SK-N-SH (cell line): Measurements from ENCODE around the gene AGXT. TPM values are rescaled to one million over a fixed set of nuclear protein-coding genes. Genes with fewer than 3 reads are reported as not detected.

Source experiments
- CTCF ChIA-PET: fragments of 300-600, 350-600 bp; formaldehyde crosslinking; extraction: SDS; loops from one replicate; lab custom pipeline; 2021; lab: Yijun Ruan, JAX
- POLR2A ChIA-PET: fragments of 350-600 bp; sonication (Branson Sonifier 250); formaldehyde crosslinking; extraction: SDS; loops from one replicate; lab custom pipeline; 2020; ENCODE audit warnings: antibody characterized with exemption, inconsistent platforms; lab: Yijun Ruan, JAX
- DNase-seq: peaks from one replicate; pipeline ENCODE4 v3.0.0; 2012
- H2AFZ ChIP-seq: fragments of 200-600 bp; sonication (generic); 2 replicates; pipeline ENCODE4 v1.8.1; 2016; ENCODE audit warnings: antibody characterized with exemption, mild to moderate bottlenecking, low read depth
- H3F3A ChIP-seq: fragments of 200-600 bp; sonication (generic); replicated peaks from 2 replicates; pipeline ENCODE3; 2016; ENCODE audit warnings: antibody characterized with exemption, mild to moderate bottlenecking; ENCODE audit not compliant: insufficient read depth
- H3K27ac ChIP-seq, 2 experiments: fragments of 200-500 bp in 1 of 2; fragments of 200-600 bp in 1 of 2; sonication (Bioruptor generic) in 1 of 2; sonication (generic), shearing (Covaris generic) in 1 of 2; 2 replicates each; pipeline versions ENCODE4 v1.5.1 to v1.6.1; 2014 to 2016; ENCODE audit warnings: low read depth in 2 of 2, inconsistent platforms in 1 of 2, low read length in 1 of 2, mild to moderate bottlenecking in 1 of 2, mixed read lengths in 1 of 2
- H3K27me3 ChIP-seq: fragments of 200-600 bp; sonication (generic), shearing (Covaris generic); 2 replicates; pipeline ENCODE4 v1.6.1; 2016; ENCODE audit warnings: mixed run types; ENCODE audit not compliant: insufficient read depth
- H3K36me3 ChIP-seq, 2 experiments: fragments of 200-500 bp in 1 of 2; fragments of 200-600 bp in 1 of 2; sonication (Bioruptor generic) in 1 of 2; sonication (generic) in 1 of 2; replicated peaks in 1 of 2; 2 replicates each; pipeline versions ENCODE3 to v1.5.1; 2014 to 2016; ENCODE audit warnings: low read length in 1 of 2, mild to moderate bottlenecking in 1 of 2; ENCODE audit not compliant: insufficient read depth in 2 of 2, control insufficient read depth in 1 of 2
- H3K4me1 ChIP-seq, 2 experiments: fragments of 200-500 bp in 1 of 2; fragments of 200-600 bp in 1 of 2; sonication (Bioruptor generic) in 1 of 2; sonication (generic), shearing (Covaris generic) in 1 of 2; 2 replicates each; pipeline versions ENCODE4 v1.5.1 to v1.6.1; 2014 to 2016; ENCODE audit warnings: low read depth in 1 of 2, low read length in 1 of 2, mixed run types in 1 of 2; ENCODE audit not compliant: insufficient read depth in 2 of 2, control insufficient read depth in 1 of 2
- H3K4me2 ChIP-seq: fragments of 200-600 bp; sonication (generic), shearing (Covaris generic); 2 replicates; pipeline ENCODE4 v1.6.1; 2017; ENCODE audit warnings: mixed run types
- H3K4me3 ChIP-seq, 2 experiments: fragments of 200-500 bp in 1 of 2; fragments of 200-600 bp in 1 of 2; sonication (Bioruptor generic) in 1 of 2; sonication (generic), shearing (Covaris generic) in 1 of 2; 2 replicates each; pipeline versions ENCODE4 v1.5.1 to v1.8.1; 2014 to 2016; ENCODE audit warnings: low read depth in 2 of 2, inconsistent platforms in 1 of 2, low read length in 1 of 2, mild to moderate bottlenecking in 1 of 2, mixed read lengths in 1 of 2, moderate library complexity in 1 of 2
- H3K79me2 ChIP-seq: fragments of 200-600 bp; sonication (generic); 2 replicates; pipeline ENCODE4 v1.8.1; 2017; ENCODE audit warnings: mild to moderate bottlenecking; ENCODE audit not compliant: insufficient read depth
- H3K9ac ChIP-seq: fragments of 200-600 bp; sonication (generic); 2 replicates; pipeline ENCODE4 v1.6.1; 2017; ENCODE audit warnings: mixed run types
- H3K9me2 ChIP-seq: fragments of 200-600 bp; sonication (generic); 2 replicates; pipeline ENCODE4 v1.6.1; 2017; ENCODE audit warnings: mixed run types
- H3K9me3 ChIP-seq: fragments of 200-600 bp; sonication (generic); 2 replicates; pipeline ENCODE4 v1.6.1; 2017; ENCODE audit warnings: mixed run types, mild to moderate bottlenecking, moderate library complexity
- H4K20me1 ChIP-seq: fragments of 200-600 bp; sonication (generic); 2 replicates; pipeline ENCODE4 v1.6.1; 2017; ENCODE audit warnings: mild to moderate bottlenecking, mixed run types; ENCODE audit not compliant: insufficient read depth
- CHD2 ChIP-seq: fragments of 150-350 bp; IDR thresholded peaks from 2 replicates; pipeline ENCODE4 v1.6.1; 2018; ENCODE audit warnings: low read length; ENCODE audit not compliant: partially characterized antibody
- CTCF ChIP-seq: fragments of 200-600 bp; sonication (generic); IDR thresholded peaks from 2 replicates; pipeline ENCODE4 v1.6.1; 2017; ENCODE audit warnings: antibody characterized with exemption, mild to moderate bottlenecking, moderate library complexity
- EP300 ChIP-seq, 2 experiments: IDR thresholded peaks; 2 replicates each; pipeline versions ENCODE4 v1.4.0 to v1.6.1; 2012; ENCODE audit warnings: borderline replicate concordance in 1 of 2, low read depth in 1 of 2, low read length in 1 of 2
- EZH2phosphoT487 ChIP-seq: fragments of 200-600 bp; sonication (generic); IDR thresholded peaks from 2 replicates; pipeline ENCODE4 v1.6.1; 2017; ENCODE audit warnings: low read depth, mixed run types, mild to moderate bottlenecking, antibody characterized with exemption, moderate library complexity, borderline replicate concordance
- FOXJ3 ChIP-seq: sonication (generic); formaldehyde crosslinking; IDR thresholded peaks from 2 replicates; pipeline ENCODE4 v1.5.1; 2020; ENCODE audit warnings: mild to moderate bottlenecking, missing genetic modification reagents
- GABPA ChIP-seq: IDR thresholded peaks from 2 replicates; pipeline ENCODE4 v1.4.0; 2012; ENCODE audit warnings: low read depth, mild to moderate bottlenecking
- JUND ChIP-seq: IDR thresholded peaks from 2 replicates; pipeline ENCODE4 v1.4.0; 2012
- MAX ChIP-seq: IDR thresholded peaks from 2 replicates; pipeline ENCODE4 v1.4.0; 2012; ENCODE audit warnings: low read depth
- MEF2A ChIP-seq: IDR thresholded peaks from 2 replicates; pipeline ENCODE4 v1.4.0; 2012; ENCODE audit warnings: low read depth, borderline replicate concordance
- NFIC ChIP-seq: IDR thresholded peaks from 2 replicates; pipeline ENCODE4 v1.4.0; 2012; ENCODE audit warnings: borderline replicate concordance
- NRF1 ChIP-seq: IDR thresholded peaks from 2 replicates; pipeline ENCODE4 v1.6.1; 2012; ENCODE audit warnings: low read depth, mild to moderate bottlenecking, low read length
- POLR2AphosphoS5 ChIP-seq: IDR thresholded peaks from 2 replicates; pipeline ENCODE4 v1.6.1; 2012; ENCODE audit warnings: low read depth, low read length
- SIN3A ChIP-seq: IDR thresholded peaks from 2 replicates; pipeline ENCODE4 v1.6.1; 2012; ENCODE audit warnings: low read depth, mild to moderate bottlenecking, low read length, moderate library complexity, borderline replicate concordance
- TCF12 ChIP-seq: IDR thresholded peaks from 2 replicates; pipeline ENCODE4 v1.4.0; 2012
- USF1 ChIP-seq: IDR thresholded peaks from 2 replicates; pipeline ENCODE4 v1.4.0; 2012; ENCODE audit warnings: low read depth, borderline replicate concordance
- YY1 ChIP-seq: IDR thresholded peaks from 2 replicates; pipeline ENCODE4 v1.4.0; 2012; ENCODE audit warnings: low read depth, mild to moderate bottlenecking
- WGBS: methylation state at CpG from one replicate; pipeline ENCODE4 v1.1.6; 2017; ENCODE audit warnings: low lambda C conversion rate; 5-methylcytosine and 5-hydroxymethylcytosine counted together
- polyA plus RNA-seq, 3 experiments: library from polyadenylated mRNA; depleted of rRNA; stranded (reverse); fragments of >200 nt; gene quantifications; 2 replicates each; pipeline ENCODE4 v1.2.3, GENCODE V29; 2012
- TF ChIP-seq, protein P1 (sequence below): IDR thresholded peaks from 2 replicates; pipeline ENCODE4; 2012
- TF ChIP-seq, protein P2 (sequence below): IDR thresholded peaks from 2 replicates; pipeline ENCODE4 v1.6.1; 2012; ENCODE audit warnings: mild to moderate bottlenecking, low read depth, low read length, moderate library complexity

Gene AGXT
- polyA plus RNA-seq, 1 of the 3 experiments (the other 2 are of a cell fraction): not detected

- Histone ChIP-seq H3K9me3 (no peaks in the 10 kb centered on the region), H2AFZ (no peak overlapping the region), H3K79me2 (no peaks in the 10 kb centered on the region), H3K36me3 (no peaks in the 10 kb centered on the region), H3K4me2 (no peak overlapping the region), H3K4me3 (no peak overlapping the region), H3K4me1 (no peaks in the 10 kb centered on the region), H3F3A (no peaks in the 10 kb centered on the region), H3K9ac (no peak overlapping the region), H3K27ac (no peak overlapping the region), H3K27me3 (no peaks in the 10 kb centered on the region), H4K20me1 (no peaks in the 10 kb centered on the region), H3K9me2 (no peaks in the 10 kb centered on the region)
- TF ChIP-seq, protein P1, sequence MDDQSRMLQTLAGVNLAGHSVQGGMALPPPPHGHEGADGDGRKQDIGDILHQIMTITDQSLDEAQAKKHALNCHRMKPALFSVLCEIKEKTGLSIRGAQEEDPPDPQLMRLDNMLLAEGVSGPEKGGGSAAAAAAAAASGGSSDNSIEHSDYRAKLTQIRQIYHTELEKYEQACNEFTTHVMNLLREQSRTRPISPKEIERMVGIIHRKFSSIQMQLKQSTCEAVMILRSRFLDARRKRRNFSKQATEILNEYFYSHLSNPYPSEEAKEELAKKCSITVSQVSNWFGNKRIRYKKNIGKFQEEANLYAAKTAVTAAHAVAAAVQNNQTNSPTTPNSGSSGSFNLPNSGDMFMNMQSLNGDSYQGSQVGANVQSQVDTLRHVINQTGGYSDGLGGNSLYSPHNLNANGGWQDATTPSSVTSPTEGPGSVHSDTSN: no peak
- TF ChIP-seq MAX: no peak
- no peak for TF ChIP-seq FOXJ3 (CRISPR knock-in tag)
- TF ChIP-seq NRF1: no peak
- TF ChIP-seq TCF12: no peak
- TF ChIP-seq POLR2AphosphoS5: no peak
- no peak for TF ChIP-seq MEF2A
- TF ChIP-seq GABPA: no peak
- no peak for TF ChIP-seq YY1
- no peak for TF ChIP-seq EP300 (IDR thresholded peaks at IDR 0.05; ENCODE audit: borderline replicate concordance in 1 of 2, low read depth in 1 of 2, low read length in 1 of 2)
- no peak for TF ChIP-seq USF1
- TF ChIP-seq CHD2: no peak
- no peak for TF ChIP-seq CTCF
- no peak for TF ChIP-seq EZH2phosphoT487
- no peak for TF ChIP-seq JUND
- TF ChIP-seq NFIC: no peak
- TF ChIP-seq, protein P2, sequence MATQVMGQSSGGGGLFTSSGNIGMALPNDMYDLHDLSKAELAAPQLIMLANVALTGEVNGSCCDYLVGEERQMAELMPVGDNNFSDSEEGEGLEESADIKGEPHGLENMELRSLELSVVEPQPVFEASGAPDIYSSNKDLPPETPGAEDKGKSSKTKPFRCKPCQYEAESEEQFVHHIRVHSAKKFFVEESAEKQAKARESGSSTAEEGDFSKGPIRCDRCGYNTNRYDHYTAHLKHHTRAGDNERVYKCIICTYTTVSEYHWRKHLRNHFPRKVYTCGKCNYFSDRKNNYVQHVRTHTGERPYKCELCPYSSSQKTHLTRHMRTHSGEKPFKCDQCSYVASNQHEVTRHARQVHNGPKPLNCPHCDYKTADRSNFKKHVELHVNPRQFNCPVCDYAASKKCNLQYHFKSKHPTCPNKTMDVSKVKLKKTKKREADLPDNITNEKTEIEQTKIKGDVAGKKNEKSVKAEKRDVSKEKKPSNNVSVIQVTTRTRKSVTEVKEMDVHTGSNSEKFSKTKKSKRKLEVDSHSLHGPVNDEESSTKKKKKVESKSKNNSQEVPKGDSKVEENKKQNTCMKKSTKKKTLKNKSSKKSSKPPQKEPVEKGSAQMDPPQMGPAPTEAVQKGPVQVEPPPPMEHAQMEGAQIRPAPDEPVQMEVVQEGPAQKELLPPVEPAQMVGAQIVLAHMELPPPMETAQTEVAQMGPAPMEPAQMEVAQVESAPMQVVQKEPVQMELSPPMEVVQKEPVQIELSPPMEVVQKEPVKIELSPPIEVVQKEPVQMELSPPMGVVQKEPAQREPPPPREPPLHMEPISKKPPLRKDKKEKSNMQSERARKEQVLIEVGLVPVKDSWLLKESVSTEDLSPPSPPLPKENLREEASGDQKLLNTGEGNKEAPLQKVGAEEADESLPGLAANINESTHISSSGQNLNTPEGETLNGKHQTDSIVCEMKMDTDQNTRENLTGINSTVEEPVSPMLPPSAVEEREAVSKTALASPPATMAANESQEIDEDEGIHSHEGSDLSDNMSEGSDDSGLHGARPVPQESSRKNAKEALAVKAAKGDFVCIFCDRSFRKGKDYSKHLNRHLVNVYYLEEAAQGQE: no peak
- TF ChIP-seq SIN3A: no peak
- ChIA-PET CTCF (interaction anchor here (0.8 to 6.4 kb wide), 4 partner anchors 14 to 61 kb away, joined by 3 to 71 read pairs (median 21); no protein-coding TSS in a partner anchor), POLR2A (no interaction called here)
- DNase-seq: no peak
- 74% methylated on average over 10 of the region's 15 CpGs for WGBS
Observed at GRCh38 chr2:240852671-240853314, 15.8 kb upstream of the AGXT start.
